ENCODE measurements around the gene ZRANB1.

GRCh38 chr10:125006188-125006680 is 64.3 kb downstream of the ZRANB1 start:
- TF ChIP-seq POLR2A (IDR thresholded peaks at IDR 0.05) (no peak), CTCF (IDR thresholded peaks at IDR 0.05) (no peak)

Data from thyroid gland (tissue), 4 donors.